ENCODE measurements around the gene HOMER2.

The HOMER2 gene

DNA sequence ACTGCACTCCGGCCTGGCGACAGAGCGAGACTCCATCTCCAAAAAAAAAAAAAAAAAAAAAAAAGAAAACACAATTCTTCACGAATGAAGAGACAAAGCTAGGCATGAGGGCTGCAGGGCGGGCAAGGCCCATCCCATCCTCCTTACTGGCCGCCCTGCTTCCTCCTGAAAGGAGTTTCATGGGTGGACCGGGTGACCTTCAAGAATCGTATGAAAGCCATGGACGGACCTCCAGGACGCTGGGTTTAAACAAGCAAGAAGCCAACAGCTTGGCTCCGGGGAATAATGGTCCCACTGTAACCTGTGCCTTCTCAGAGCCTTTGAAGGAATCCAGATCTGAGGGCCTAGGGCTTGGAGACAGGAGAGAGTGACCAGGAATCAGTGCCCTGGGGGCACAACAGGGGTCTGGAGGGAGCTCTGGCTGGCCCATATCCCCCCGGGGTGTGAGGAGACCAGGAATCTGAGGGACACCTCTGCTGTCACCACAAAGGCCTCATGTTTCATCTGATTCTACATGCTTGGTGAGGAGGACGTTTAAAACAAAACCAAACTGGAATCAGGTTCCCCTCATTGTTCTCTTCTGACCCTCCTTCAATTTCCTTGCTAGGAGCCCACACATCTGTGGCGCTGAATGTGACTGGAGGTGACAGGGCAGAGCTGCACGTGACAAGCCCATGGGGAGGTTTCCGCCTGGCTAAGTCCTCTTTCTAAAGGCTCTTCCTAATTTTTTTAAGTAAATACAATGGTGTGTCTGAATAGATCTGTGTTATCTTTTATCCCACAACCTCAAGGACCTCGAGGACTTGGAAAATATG lies 97.0 kb downstream of the HOMER2 start:
- no peak for DNase-seq

DNA sequence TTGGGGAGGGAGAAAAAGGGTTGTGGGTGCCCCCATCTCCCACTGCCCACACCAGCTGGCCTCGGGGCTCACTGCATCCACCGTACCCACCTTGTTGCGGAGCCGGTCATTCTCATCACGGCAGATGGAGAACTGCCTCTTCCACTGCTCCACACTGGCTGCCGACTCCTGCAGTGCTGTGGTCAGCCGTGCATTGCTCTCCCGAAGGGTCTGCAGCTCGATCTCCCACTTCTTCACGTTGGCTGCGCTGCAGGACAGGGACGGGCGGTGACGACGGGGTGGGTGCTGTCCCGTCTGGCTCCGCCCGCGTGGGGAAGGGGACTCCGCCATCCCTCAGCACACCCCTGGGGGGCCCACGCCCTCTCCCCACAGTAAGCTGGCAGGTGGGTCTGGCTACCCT lies 98.0 kb downstream of the HOMER2 start:
- DNase-seq = no peak

DNA sequence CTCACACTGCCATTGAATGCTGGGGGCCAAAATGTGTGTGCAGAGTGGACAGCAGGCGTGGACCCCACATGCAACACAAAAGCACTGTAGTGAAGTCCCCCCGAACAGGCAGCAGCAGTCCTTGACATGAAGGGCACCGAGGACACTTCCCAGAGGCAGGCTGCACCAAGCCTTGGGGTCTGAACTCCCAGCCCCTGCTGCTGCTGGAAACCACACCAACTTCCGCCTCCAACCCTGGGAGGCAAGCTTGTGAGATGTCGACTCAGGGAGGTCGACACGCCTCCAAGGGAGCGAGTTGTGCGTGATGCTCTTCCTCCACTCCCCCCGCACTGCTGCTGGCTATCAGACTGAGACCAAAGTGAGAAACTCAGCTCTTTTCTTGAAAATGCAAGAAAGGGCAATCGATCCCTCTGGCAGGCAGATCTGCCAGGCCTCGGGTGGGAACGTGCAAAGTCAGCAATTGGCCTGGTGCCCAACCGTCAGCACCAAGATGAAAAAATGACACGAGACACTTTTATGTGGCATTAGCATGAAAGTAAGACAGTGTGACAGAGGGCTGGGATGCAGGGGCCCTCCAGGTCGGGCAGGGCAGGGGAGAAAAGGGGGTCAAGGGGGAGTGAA lies 99.5 kb downstream of the HOMER2 start:
- DNase-seq = no peak

DNA sequence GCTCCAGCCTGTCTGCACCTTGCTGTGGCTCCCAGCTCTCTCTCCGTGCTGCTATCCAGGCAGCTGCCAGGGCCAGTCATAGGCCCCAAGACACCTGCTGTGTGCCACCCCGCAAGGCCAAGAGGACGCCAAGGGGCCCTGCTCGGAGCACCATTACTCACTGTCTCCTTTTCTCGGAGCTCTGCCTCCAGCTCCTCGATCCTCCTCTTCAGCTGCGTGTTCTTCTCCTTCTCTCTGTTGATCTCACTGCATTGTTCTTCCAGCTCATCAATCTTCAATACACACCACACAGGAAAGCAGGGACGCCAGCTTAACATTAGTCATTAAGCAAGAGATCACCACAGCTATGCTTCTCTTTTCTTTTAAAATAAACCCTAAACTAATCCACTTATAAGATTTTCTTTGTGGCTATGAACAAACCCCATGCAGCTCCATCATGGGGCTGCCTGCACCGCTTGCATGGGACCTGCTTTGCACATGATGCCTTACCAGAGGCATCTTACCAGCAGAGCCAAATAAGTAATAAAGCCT lies 100.5 kb downstream of the HOMER2 start:
- no peak for DNase-seq

DNA sequence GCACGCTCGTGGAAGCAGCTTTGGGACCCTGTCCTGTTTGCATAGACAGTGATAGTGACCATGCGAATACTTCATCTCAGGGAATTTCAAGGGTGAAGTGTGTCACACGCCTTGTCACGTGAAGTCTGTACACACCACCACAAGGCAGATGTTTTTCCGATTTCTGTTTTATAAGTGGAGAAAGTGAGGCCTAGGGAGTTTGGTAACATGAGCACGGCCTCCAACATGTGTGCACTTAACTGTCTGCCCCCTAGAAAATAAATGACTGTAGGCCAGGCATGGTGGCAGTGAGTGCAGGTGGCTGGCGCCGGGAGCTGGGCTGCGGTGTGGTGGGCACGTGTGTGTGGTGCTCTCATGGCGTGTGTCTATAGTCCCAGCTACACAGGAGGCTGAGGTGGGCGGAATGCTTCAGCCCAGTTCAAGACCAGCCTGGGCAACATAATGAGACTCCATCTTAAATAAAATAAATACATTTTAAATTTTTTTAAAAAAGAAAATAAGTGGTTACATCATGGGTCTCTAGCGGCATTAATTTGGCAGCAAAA lies 101.1 kb downstream of the HOMER2 start:
- no peak for DNase-seq

DNA sequence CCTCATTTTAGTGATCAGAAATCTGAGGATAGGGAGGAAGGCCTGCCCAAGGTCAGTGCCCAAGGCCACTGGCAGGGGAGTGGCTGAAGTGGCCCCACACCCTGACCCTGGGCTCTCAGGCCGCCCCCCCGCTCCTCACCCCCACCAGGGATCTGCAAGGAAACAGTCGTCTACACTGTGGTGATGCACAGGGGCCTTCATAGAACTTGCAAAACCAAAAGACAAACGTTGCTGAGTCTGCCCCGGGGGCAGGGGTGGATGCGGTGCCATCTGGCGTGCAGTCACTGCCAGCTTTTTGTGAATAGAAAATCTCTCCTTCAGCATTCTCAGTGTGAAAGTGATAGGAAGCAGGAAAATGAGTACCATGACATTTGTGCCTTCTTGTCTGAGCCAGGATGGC lies 101.8 kb downstream of the HOMER2 start:
- DNase-seq = no peak

DNA sequence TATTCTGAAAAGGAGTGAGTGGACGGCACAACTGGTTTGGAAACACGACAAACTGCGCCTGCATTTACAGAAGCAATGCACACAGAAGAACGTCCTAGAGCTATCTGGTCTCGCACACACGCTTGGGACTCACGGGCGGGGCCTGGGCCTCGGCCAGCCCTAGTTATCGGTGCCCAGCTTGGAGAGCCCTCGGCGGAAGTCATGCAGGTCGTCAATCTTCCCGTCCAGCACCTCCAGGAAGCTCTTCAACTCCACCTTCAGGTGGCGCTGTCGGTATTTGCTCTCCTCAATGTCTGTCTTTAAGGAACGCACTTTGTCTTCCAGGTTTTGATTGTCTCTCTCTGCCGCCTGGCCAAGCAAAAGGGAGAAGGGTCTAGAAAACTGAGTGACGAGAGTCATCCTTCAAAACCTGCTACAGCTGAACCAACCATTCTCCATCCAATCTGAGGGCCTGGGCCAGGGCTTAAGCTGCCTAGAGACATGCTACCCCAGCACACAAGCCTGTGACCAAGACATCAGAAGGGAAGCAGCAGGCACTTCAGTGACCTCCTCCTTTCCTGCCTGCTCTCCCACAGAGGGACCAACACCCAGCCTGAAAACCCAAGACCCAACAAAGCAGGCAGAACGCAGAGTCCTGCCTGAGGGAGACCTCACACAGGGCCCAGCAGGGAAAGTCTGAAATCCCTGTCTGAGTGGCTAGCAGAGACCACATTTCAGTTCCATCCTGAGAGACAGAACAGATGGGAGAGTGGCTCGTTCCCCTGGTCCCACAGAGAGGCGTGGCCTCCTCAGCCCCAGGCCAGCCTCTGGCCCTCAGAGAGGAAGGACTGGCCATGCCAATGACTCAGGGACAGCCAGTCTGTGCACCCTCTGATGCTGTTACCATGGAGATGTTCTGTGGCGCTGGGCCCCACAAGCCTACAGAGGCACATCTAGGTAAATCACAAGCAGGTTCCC lies 102.7 kb downstream of the HOMER2 start:
- DNase-seq = peak; percentile 11

DNA sequence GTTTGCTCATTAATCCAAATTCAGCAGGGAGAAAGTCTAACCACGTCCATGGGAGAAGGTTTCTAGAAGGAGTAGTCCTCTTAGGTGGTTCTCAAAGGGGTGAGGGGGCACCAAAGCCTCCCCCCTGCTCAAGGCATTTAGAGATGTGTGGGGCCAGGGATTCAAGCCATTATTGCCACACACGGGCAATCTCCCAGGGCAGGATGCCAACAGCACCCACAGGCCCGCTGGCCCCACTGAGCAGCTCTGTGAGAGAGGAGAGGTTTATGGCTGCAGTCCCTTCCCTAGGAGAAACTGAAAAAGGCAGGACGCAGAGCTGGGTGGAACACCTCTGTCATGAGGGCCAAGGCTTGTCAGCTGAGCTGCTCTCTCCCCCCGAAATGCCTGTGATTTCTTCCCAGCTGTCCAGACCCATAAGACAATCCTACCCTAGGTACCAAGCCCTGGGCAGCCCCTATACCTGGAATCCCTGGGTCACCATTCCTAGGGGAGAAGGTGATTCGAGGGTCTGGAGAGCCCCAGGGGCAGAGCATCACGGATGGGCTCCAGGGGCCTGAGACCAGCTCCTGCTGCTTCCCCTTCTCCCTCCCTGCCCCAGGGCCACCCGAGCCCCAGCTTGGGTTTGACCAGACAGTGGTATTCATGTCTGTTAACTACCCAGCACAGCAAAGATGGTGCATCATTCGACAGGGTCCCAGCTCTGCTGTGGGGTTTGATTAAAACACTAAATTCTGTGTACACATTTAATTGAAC lies 104.1 kb downstream of the HOMER2 start:
- no peak for DNase-seq

DNA sequence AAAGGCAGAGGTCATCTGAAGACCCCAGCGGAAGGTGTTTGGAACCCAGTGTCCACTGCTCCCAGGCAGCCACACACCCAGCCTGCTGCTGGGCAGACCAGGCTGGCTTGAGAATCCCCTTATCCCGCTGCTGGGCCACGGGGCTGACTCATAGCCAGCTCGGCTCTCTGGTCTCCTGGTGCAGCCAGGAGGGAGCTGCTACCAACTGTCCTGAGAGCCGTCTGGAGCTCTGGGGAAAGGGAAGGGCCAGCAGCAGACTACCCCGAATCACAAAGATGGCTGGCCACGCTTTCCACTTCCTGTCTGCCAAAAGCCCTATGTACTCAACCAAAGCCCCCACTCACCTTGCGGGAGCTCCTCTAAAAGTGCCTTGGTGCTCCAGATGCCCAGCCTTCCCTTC lies 104.8 kb downstream of the HOMER2 start:
- no peak for DNase-seq

DNA sequence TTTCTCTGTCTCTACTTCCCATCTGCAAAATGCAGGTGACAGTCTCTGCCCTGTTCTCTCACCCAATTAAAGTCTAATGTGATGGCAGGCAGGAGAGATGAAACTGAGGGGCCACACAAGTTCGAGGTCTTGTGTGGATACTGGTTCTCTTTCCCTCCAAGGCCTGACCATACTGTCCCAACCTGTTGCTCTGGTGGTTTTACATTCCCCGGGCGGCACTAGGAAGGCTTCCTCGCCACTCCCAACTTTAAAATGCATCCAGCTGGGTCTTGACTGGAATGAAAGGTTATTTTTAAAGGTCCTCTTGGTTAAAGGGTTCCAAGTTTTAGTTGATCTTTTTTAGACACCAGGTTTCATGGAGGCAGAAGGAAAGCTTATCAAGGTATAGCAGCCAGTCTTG lies 105.9 kb downstream of the HOMER2 start:
- DNase-seq = no peak

DNA sequence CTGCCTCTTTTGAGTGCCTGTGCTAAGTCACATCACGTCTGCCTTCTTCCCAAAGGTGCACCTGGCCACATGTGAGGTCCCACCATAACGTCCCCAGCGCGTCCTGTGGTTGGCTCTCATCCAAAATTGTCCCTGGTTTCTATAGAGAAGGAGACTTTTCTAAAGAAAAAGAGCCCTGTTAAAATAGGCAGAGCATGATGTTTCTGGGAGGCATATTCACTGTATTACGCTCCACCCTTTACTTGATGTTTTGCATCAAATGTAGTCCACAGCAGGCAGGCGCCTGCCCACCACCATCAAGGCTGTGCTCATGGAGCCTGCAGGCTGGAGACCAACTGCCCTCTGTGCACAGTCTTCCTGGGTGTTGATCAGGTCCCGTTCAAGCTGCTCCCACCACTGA lies 106.8 kb downstream of the HOMER2 start:
- DNase-seq = no peak

DNA sequence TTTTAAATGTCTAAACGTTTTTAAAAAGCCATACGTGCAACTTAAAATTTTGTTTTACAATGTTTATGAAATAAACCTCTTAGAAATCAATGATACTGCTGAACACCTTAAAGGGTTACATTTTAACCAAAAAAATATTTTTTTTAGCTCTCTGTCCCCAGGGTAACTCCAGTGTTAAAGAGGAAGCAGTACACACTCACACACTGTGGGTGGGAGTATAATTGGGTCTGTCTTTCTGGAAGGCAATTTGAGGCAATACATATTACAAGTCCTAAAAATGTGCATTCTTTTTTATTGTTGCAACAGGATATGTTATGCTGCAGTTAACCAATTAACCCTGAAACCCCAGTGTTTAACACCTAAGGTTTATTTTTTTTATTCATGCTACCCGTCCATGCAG lies 109.0 kb downstream of the HOMER2 start:
- no peak for DNase-seq

DNA sequence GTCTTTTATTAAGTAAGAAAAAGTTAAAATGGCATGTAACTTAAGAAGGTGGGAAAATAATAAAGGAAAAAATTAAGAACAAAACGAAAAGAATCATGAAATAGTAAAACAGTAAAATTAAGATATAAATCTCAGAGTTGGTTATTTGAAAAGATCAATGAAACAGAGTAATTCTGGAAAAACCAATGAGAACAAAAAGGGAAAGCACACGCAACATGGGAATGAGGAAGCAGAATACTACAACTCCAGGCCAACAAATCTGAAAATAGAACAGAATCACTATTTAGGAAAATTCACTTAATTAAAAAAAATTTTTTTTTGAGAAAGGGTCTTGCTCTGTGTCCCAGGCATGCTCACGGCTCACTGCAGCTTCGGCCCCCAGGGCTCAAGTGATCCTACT lies 112.4 kb downstream of the HOMER2 start:
- no peak for DNase-seq

DNA sequence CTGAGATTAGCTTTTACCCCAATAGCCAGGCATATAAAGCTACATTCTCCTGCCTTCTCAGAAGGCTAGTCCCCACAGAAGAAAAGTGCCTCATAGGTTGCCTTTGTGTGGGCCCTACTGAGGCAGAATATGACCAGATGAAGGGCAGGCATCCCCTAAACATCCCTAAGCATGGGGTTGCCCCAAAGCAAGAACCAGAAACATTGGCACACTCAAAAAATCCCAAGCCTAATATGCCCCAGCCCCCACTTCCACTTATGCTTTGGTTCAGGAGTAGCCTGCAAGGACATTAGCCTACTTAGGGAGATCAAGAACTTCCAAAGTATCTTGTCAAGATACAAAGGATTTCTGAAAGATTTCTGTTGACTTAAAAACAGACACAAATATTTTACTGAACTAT lies 113.4 kb downstream of the HOMER2 start:
- DNase-seq = no peak

DNA sequence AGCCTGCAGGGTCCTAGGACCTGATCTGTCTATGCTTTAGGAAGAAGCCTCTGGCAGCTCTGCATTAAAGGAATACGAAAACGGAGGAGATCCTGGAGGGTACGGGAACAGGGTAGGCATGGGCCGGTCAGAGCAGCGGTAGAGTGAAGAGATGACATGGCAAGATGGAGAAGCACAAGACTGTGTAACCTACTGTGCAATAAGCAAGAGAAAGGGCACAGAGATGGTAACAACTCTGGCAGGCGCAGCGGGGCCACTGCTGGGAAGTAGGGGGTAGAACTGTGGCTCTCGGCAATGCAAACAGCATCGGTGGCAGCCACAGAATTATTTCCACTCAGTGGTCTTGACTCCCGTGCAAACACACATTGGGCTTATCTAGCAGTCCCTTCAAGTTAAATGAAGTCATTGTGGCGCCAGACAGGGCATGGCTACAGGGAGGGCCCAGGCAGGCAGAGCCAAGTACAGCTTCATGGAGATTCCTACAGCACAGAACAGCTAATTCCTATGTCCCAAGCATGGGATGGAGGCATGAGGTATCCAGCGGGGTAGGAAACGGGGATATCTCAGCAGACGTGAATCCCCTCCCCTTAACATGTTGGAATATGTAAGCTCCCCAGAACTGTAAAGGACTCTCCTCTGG lies 114.3 kb downstream of the HOMER2 start:
- DNase-seq = no peak

DNA sequence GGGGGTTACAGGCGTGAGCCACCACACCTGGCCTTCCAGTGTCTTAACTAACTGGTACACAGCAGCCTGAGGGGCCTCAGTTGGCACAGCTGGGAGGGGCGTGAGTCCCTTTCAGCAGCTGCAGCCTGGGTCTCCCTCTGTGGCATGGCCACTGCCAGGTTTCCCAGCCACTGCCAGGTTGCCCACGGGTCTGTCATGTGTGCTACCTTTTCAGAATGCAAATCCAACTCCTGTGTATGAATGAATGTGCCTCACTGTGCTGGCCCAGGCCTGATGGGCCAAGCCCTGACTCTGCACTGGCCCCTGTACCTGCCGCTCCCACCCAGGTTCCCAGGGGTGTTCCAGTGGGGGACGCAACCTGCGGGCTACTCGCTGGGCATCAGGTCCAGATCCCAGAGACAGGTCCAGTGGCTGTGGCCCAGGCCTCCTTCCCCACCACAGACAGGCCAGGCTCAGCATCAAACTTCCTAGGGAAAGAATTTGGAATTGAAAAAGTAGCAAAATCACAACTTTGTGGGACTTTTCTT lies 117.1 kb downstream of the HOMER2 start:
- no peak for DNase-seq

DNA sequence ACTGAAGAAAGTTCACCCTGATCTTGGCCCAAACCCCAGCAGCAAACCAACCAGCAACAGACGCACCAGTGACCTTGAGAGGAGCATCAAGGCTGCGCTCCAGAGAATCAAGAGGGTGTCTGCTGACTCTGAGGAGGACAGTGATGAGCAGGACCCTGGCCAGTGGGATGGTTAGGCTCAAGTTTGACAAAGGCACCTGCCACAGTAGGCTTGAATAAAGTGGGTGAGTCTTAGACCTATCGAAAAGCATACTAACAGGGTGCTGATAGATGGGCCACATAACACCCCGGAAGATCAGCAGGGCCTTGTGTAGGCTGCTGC lies 119.2 kb downstream of the HOMER2 start:
- no peak for DNase-seq

DNA sequence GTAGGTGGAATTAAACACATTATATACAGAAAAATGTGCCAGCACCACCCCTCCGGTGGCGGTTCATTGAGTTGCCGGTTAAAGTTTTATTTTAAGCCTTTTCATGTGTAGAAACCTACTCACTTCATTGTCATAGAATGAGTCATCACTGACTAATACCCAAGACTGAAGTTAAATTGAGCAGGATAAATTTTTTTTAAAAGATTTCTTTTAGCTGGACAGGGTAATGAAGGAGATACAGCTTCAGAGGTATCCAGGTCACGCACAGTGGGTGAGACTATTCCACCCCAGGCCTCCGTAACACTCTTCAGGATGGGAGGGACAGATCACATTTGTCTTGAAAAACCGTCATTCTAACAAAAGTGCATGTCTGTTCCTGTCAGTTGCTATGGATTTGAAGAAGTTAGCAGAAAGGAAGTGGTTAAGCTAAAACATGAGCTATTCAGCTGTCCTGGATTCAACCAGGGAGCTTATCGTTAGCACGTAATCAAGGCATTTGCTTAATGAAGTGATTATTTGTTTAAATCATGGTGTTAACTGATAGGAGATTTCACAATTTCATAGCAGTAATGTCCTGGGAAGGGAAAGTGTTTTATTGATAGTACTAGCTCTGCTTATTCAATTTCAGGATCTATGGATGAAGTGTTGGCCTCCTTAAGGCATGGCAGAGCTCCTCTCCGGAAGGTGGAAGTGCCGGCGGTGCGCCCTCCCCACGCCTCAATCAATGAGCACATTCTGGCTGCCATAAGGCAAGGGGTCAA lies 119.7 kb downstream of the HOMER2 start:
- peak; percentile 29 for DNase-seq

DNA sequence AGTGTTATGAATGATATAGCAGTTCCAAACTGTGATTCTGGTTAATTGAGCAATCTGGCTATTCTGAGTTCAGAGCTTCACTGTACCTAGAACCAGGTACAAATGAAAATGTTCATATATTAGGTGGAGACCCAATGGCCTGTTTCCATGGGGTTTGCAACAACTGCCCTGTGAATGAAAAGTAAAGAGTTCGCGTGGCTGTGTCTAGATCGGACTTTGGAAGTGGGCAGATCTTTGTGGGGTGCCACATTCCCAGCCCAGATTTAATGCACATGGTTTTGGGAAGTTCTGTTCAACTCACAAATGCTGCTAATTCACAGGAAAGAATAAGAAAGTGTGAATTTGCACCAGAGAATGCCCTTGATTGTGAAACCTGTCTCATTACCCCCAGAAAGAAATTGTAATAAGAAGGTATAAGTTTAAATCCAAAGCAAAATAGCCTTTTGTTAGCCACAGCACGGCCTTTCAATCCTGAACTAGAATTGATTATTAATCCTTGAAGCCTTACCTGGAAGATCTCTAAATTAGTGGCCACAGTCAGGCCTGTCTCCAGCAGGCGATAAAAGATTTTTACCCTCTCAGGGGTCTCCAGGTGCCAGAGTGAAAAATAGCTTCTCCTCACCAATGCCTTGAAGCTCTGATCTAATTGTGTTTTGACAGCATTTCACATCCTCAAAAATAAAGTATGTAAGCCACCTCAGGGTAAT lies 120.5 kb downstream of the HOMER2 start:
- DNase-seq = no peak

Measured in activated T-cell treated with anti-CD3 and anti-CD28 coated beads for 4 hours (primary cell).